GM23338 (cell line): ENCODE results near the gene CASS4. TPM values are rescaled to one million over a fixed set of nuclear protein-coding genes. Genes with fewer than 3 reads are reported as not detected.

Experiments used
- ATAC-seq: fragments of 200-7000 bp; cut with Tn5 transposase; 3 replicates; pipeline ENCODE4 v1.9.1; 2020
- DNase-seq: peaks from one replicate; pipeline ENCODE4 v3.0.0-alpha.2; 2015; ENCODE audit warnings: low spot score
- H2AFZ ChIP-seq: fragments of 200-600 bp; sonication (generic); 2 replicates; pipeline ENCODE4 v1.8.0; 2016; ENCODE audit warnings: antibody characterized with exemption, mild to moderate bottlenecking, moderate library complexity
- H3F3A ChIP-seq: fragments of 200-600 bp; sonication (generic); replicated peaks from 2 replicates; pipeline ENCODE4 v1.8.0; 2017; ENCODE audit warnings: antibody characterized with exemption, mixed run types, low read depth
- H3K27ac ChIP-seq: fragments of 200-600 bp; sonication (generic); 2 replicates; pipeline ENCODE4 v1.6.1; 2016; ENCODE audit warnings: low read depth
- H3K27me3 ChIP-seq: fragments of 200-600 bp; sonication (generic); 2 replicates; pipeline ENCODE4 v1.8.0; 2016; ENCODE audit warnings: mild to moderate bottlenecking, mixed run types, moderate library complexity; ENCODE audit not compliant: insufficient read depth
- H3K36me3 ChIP-seq: fragments of 200-600 bp; sonication (generic); 2 replicates; pipeline ENCODE4 v1.8.0; 2016; ENCODE audit warnings: mild to moderate bottlenecking; ENCODE audit not compliant: insufficient read depth
- H3K4me1 ChIP-seq: fragments of 200-600 bp; sonication (generic); 2 replicates; pipeline ENCODE4 v1.8.0; 2016; ENCODE audit warnings: mild to moderate bottlenecking, moderate library complexity; ENCODE audit not compliant: insufficient read depth
- H3K4me2 ChIP-seq: fragments of 200-600 bp; sonication (generic); 2 replicates; pipeline ENCODE4 v1.7.1; 2017; ENCODE audit warnings: mixed run types
- H3K4me3 ChIP-seq: fragments of 200-600 bp; sonication (generic); 2 replicates; pipeline ENCODE4 v1.6.1; 2016; ENCODE audit warnings: mixed run types
- H3K79me2 ChIP-seq: fragments of 200-600 bp; sonication (generic); replicated peaks from 2 replicates; pipeline ENCODE4 v1.8.0; 2017; ENCODE audit warnings: mild to moderate bottlenecking; ENCODE audit not compliant: insufficient read depth
- H3K9me2 ChIP-seq: fragments of 200-600 bp; sonication (generic); 2 replicates; pipeline ENCODE4 v1.8.0; 2017; ENCODE audit not compliant: insufficient read depth
- H4K20me1 ChIP-seq: fragments of 200-600 bp; sonication (generic); replicated peaks from 2 replicates; pipeline ENCODE4 v1.8.0; 2017; ENCODE audit warnings: mild to moderate bottlenecking; ENCODE audit not compliant: insufficient read depth
- H3K27ac Mint-ChIP-seq: 2 replicates; pipeline ENCODE4 v1.8.0; 2020; ENCODE audit warnings: inconsistent platforms, mild to moderate bottlenecking, moderate library complexity, mixed read lengths
- H3K27me3 Mint-ChIP-seq: 3 replicates; pipeline ENCODE4 v1.8.0; 2022; ENCODE audit warnings: low read depth, mild to moderate bottlenecking, moderate library complexity, mixed read lengths, inconsistent platforms; ENCODE audit not compliant: insufficient read depth, poor library complexity
- H3K36me3 Mint-ChIP-seq: 3 replicates; pipeline ENCODE4 v1.8.0; 2021; ENCODE audit warnings: low read depth, mild to moderate bottlenecking, inconsistent platforms, moderate library complexity, mixed read lengths
- H3K4me1 Mint-ChIP-seq: 3 replicates; pipeline ENCODE4 v1.8.0; 2020; ENCODE audit warnings: mild to moderate bottlenecking, inconsistent platforms, mixed read lengths
- H3K4me3 Mint-ChIP-seq: 3 replicates; pipeline ENCODE4 v1.8.0; 2021; ENCODE audit warnings: moderate library complexity, mild to moderate bottlenecking, inconsistent platforms, mixed read lengths
- H3K9me3 Mint-ChIP-seq: 3 replicates; pipeline ENCODE4 v1.8.0; 2020; ENCODE audit warnings: moderate library complexity, mild to moderate bottlenecking, inconsistent platforms, mixed read lengths
- CREB1 ChIP-seq: fragments of 250-450 bp; sonication (Bioruptor Pico); IDR thresholded peaks from 2 replicates; pipeline ENCODE4 v1.5.0; 2020; ENCODE audit warnings: low read depth, mild to moderate bottlenecking, moderate library complexity
- POLR2AphosphoS5 ChIP-seq: IDR thresholded peaks from 2 replicates; pipeline ENCODE4 v1.6.1; 2016; ENCODE audit warnings: antibody characterized with exemption, low read depth
- REST ChIP-seq: IDR thresholded peaks from one replicate; pipeline ENCODE4 v1.6.1; 2018; ENCODE audit warnings: antibody characterized with exemption; ENCODE audit not compliant: unreplicated experiment
- STAT1 ChIP-seq: IDR thresholded peaks from one replicate; pipeline ENCODE4 v1.6.1; 2016; ENCODE audit warnings: antibody characterized with exemption; ENCODE audit not compliant: unreplicated experiment
- polyA plus RNA-seq: library from polyadenylated mRNA; unstranded; fragments of >200 nt; fragmentation: Nextera tagmentation; extraction: Ambion mirVana; gene quantifications from 2 replicates; pipeline ENCODE4 v1.2.1, GENCODE V29; 2016
- total RNA-seq: library from RNA; depleted of rRNA; stranded (reverse); fragments of >200 nt; shearing (Covaris generic); gene quantifications from 2 replicates; pipeline ENCODE4 v1.2.3, GENCODE V29; 2014
- TF ChIP-seq, protein P1 (sequence below): fragments of 250-450 bp; sonication (Bioruptor Pico); IDR thresholded peaks from 2 replicates; pipeline ENCODE4 v1.5.0; 2020; ENCODE audit warnings: mild to moderate bottlenecking, moderate library complexity
- TF ChIP-seq, protein P2 (sequence below): IDR thresholded peaks from 2 replicates; pipeline ENCODE4 v1.6.1; 2016; ENCODE audit warnings: antibody characterized with exemption

CASS4 gene
- total and polyA plus RNA-seq, 2 experiments from 2014 or later: not detected

DNA sequence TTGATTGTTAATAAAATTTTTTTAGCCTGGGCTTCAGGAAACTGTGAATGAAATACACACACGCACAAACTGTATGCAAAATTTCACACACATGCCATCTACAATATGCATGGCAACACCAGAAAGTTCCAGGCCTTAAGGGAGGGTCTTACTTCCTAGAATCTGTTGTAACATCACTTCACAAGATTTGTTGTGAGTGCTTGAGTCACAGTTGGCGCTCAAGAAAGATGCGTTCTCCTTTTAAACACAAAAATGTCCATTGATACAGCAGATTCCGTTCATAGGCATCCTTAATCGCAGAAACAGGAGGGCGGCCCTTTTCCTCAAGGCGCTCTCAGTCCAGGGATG, 55.9 kb downstream of the CASS4 start (continued):
- no peak for TF ChIP-seq REST
- TF ChIP-seq, protein P1, sequence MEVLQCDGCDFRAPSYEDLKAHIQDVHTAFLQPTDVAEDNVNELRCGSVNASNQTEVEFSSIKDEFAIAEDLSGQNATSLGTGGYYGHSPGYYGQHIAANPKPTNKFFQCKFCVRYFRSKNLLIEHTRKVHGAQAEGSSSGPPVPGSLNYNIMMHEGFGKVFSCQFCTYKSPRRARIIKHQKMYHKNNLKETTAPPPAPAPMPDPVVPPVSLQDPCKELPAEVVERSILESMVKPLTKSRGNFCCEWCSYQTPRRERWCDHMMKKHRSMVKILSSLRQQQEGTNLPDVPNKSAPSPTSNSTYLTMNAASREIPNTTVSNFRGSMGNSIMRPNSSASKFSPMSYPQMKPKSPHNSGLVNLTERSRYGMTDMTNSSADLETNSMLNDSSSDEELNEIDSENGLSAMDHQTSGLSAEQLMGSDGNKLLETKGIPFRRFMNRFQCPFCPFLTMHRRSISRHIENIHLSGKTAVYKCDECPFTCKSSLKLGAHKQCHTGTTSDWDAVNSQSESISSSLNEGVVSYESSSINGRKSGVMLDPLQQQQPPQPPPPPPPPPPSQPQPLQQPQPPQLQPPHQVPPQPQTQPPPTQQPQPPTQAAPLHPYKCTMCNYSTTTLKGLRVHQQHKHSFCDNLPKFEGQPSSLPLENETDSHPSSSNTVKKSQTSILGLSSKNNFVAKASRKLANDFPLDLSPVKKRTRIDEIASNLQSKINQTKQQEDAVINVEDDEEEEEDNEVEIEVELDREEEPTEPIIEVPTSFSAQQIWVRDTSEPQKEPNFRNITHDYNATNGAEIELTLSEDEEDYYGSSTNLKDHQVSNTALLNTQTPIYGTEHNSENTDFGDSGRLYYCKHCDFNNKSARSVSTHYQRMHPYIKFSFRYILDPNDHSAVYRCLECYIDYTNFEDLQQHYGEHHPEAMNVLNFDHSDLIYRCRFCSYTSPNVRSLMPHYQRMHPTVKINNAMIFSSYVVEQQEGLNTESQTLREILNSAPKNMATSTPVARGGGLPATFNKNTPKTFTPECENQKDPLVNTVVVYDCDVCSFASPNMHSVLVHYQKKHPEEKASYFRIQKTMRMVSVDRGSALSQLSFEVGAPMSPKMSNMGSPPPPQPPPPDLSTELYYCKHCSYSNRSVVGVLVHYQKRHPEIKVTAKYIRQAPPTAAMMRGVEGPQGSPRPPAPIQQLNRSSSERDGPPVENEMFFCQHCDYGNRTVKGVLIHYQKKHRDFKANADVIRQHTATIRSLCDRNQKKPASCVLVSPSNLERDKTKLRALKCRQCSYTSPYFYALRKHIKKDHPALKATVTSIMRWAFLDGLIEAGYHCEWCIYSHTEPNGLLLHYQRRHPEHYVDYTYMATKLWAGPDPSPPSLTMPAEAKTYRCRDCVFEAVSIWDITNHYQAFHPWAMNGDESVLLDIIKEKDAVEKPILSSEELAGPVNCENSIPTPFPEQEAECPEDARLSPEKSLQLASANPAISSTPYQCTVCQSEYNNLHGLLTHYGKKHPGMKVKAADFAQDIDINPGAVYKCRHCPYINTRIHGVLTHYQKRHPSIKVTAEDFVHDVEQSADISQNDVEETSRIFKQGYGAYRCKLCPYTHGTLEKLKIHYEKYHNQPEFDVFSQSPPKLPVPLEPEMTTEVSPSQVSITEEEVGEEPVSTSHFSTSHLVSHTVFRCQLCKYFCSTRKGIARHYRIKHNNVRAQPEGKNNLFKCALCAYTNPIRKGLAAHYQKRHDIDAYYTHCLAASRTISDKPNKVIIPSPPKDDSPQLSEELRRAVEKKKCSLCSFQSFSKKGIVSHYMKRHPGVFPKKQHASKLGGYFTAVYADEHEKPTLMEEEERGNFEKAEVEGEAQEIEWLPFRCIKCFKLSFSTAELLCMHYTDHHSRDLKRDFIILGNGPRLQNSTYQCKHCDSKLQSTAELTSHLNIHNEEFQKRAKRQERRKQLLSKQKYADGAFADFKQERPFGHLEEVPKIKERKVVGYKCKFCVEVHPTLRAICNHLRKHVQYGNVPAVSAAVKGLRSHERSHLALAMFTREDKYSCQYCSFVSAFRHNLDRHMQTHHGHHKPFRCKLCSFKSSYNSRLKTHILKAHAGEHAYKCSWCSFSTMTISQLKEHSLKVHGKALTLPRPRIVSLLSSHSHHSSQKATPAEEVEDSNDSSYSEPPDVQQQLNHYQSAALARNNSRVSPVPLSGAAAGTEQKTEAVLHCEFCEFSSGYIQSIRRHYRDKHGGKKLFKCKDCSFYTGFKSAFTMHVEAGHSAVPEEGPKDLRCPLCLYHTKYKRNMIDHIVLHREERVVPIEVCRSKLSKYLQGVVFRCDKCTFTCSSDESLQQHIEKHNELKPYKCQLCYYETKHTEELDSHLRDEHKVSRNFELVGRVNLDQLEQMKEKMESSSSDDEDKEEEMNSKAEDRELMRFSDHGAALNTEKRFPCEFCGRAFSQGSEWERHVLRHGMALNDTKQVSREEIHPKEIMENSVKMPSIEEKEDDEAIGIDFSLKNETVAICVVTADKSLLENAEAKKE (CRISPR knock-in tag): no peak

GRCh38 chr20:56468316-56469076, 56.4 kb downstream of the CASS4 start, which contains the start of gene RTF2:
TSS of gene RTF2 (plus strand) at chr20:56468627. CDS start at chr20:56468698, 71 bp downstream.
- Histone ChIP-seq H3K79me2 (peaks cover 29% of the 10 kb centered on the region), H3K4me3 (peak within 1 kb of the TSS; percentile 98), H3K4me2 (peak within 1 kb of the TSS; percentile 97), H2AFZ (peak within 1 kb of the TSS; percentile 97), H3F3A (no peaks in the 10 kb centered on the region), H4K20me1 (no peaks in the 10 kb centered on the region; the same call in 1 of the 2 replicates), H3K9me2 (no peaks in the 10 kb centered on the region), H3K27ac (0 out of 2 replicates have a peak within 1 kb of the TSS, but pooled peaks have one; percentile 74), H3K4me1 (peaks cover 7% of the 10 kb centered on the region), H3K27me3 (no peaks in the 10 kb centered on the region), H3K36me3 (peaks cover 3% of the 10 kb centered on the region; the same call in 1 of the 2 replicates)
- H3K27me3 Mint-ChIP-seq: no peaks in the 10 kb centered on the region
- H3K9me3 Mint-ChIP-seq: no peaks in the 10 kb centered on the region; the same call in 2 of the 3 replicates
- peaks cover 4% of the 10 kb centered on the region; the same call in 2 of the 3 replicates for H3K4me1 Mint-ChIP-seq
- DNase-seq (peak; percentile 95), ATAC-seq (peak; percentile 99)
- TF ChIP-seq, protein P2, sequence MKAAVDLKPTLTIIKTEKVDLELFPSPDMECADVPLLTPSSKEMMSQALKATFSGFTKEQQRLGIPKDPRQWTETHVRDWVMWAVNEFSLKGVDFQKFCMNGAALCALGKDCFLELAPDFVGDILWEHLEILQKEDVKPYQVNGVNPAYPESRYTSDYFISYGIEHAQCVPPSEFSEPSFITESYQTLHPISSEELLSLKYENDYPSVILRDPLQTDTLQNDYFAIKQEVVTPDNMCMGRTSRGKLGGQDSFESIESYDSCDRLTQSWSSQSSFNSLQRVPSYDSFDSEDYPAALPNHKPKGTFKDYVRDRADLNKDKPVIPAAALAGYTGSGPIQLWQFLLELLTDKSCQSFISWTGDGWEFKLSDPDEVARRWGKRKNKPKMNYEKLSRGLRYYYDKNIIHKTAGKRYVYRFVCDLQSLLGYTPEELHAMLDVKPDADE: peak; percentile 79; the same call in 1 of the 2 replicates
- TF ChIP-seq STAT1: no peak
- TF ChIP-seq CREB1 (CRISPR knock-in tag): peak; percentile 98
- TF ChIP-seq REST: no peak
- peak; percentile 54; the same call in 1 of the 2 replicates for TF ChIP-seq POLR2AphosphoS5
- H3K36me3 Mint-ChIP-seq: peaks cover 4% of the 10 kb centered on the region; the same call in 2 of the 3 replicates
- peak within 1 kb of the TSS; percentile 100 for H3K4me3 Mint-ChIP-seq
- H3K27ac Mint-ChIP-seq: peak within 1 kb of the TSS; percentile 98
